Smooth muscle cell (in vitro differentiated cells): ENCODE results near the gene TTN. TPM values are rescaled to one million over a fixed set of nuclear protein-coding genes. Genes with fewer than 3 reads are reported as not detected.

Experiments
- DNase-seq: peaks from one replicate; lab custom pipeline; 2025; ENCODE audit not compliant: unreplicated experiment; lab: John Stamatoyannopoulos, UW
- H2AFZ ChIP-seq: fragments of 200-600 bp; sonication (generic); 2 replicates; pipeline ENCODE4 v1.6.0; 2016; ENCODE audit warnings: antibody characterized with exemption, low read depth, mild to moderate bottlenecking
- H3F3A ChIP-seq: fragments of 200-600 bp; sonication (generic); 2 replicates; pipeline ENCODE4 v1.6.0; 2017; ENCODE audit warnings: antibody characterized with exemption, low read depth
- H3K27ac ChIP-seq: fragments of 200-600 bp; sonication (generic); 2 replicates; pipeline ENCODE4 v1.5.1; 2016; ENCODE audit warnings: low read depth, mild to moderate bottlenecking
- H3K27me3 ChIP-seq: fragments of 200-600 bp; sonication (generic); 2 replicates; pipeline ENCODE4 v1.6.1; 2016; ENCODE audit warnings: low read depth, mild to moderate bottlenecking
- H3K36me3 ChIP-seq: fragments of 200-600 bp; sonication (generic); 2 replicates; pipeline ENCODE4 v1.5.1; 2016; ENCODE audit warnings: low read depth
- H3K4me1 ChIP-seq: fragments of 200-600 bp; sonication (generic); 2 replicates; pipeline ENCODE4 v1.5.1; 2016; ENCODE audit warnings: low read depth
- H3K4me2 ChIP-seq: fragments of 200-600 bp; sonication (generic); 2 replicates; pipeline ENCODE4 v1.6.0; 2016; ENCODE audit warnings: mild to moderate bottlenecking
- H3K4me3 ChIP-seq: fragments of 200-600 bp; sonication (generic); 2 replicates; pipeline ENCODE4 v1.5.1; 2016; ENCODE audit warnings: mild to moderate bottlenecking
- H3K79me2 ChIP-seq: fragments of 200-600 bp; sonication (generic); 2 replicates; pipeline ENCODE4 v1.6.0; 2016; ENCODE audit warnings: low read depth, mild to moderate bottlenecking
- H3K9ac ChIP-seq: fragments of 200-600 bp; sonication (generic); 2 replicates; pipeline ENCODE4 v1.6.0; 2016; ENCODE audit warnings: low read depth
- H3K9me3 ChIP-seq: fragments of 200-600 bp; sonication (generic); replicated peaks from 2 replicates; pipeline ENCODE4 v1.5.1; 2016; ENCODE audit warnings: low read depth
- H4K20me1 ChIP-seq: fragments of 200-600 bp; sonication (generic); 2 replicates; pipeline ENCODE4 v1.6.0; 2016; ENCODE audit warnings: low read depth
- WGBS: methylation state at CpG from one replicate; pipeline ENCODE4 v1.1.7; 2016; ENCODE audit warnings: low lambda C conversion rate; 5-methylcytosine and 5-hydroxymethylcytosine counted together
- polyA plus RNA-seq: library from polyadenylated mRNA; unstranded; fragments of >200 nt; fragmentation: Nextera tagmentation; extraction: Ambion mirVana; gene quantifications from 2 replicates; pipeline ENCODE4 v1.2.1, GENCODE V29; 2016
- total RNA-seq: library from RNA; depleted of rRNA; stranded (reverse); fragments of >200 nt; gene quantifications from 2 replicates; pipeline ENCODE4 v1.2.3, GENCODE V29; 2014
- TF ChIP-seq, protein P1 (sequence below): fragments of 200-600 bp; sonication (generic); IDR thresholded peaks from 2 replicates; pipeline ENCODE4 v1.5.1; 2017; ENCODE audit warnings: borderline replicate concordance, mild to moderate bottlenecking, antibody characterized with exemption; ENCODE audit not compliant: insufficient read depth, poor library complexity, severe bottlenecking

TTN gene
- total and polyA plus RNA-seq, 2 experiments from 2014 or later: 0.25 TPM; not detected in 1

DNA sequence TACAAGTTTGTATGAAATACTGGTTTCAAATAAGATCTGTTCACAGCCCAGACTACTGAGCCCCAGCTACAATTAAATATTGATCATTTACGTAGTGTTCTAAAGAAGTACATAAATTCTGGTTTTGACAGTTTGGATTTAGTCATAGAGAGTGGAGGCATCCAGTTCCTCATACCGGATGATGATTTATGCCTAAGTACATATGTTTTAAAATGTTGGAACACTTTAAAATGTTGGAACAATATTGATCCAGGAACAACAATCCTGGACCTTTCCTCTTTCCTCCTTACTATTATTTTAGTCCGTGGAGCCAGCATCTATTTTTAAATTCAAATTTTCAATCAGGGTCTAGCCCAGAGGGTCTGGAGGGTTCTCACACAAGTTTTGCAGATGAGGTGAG, 22.8 kb upstream of the TTN start:
- Histone ChIP-seq H3K4me2 (no peak overlapping the region), H3K9ac (no peak overlapping the region), H3K4me1 (no peaks in the 10 kb centered on the region), H3K9me3 (no peaks in the 10 kb centered on the region), H3F3A (no peaks in the 10 kb centered on the region), H3K27ac (no peak overlapping the region), H3K79me2 (no peaks in the 10 kb centered on the region), H3K27me3 (no peaks in the 10 kb centered on the region), H4K20me1 (no peaks in the 10 kb centered on the region), H3K4me3 (no peak overlapping the region), H2AFZ (no peak overlapping the region), H3K36me3 (no peaks in the 10 kb centered on the region)
- 91% methylated on average over 3 of the region's 3 CpGs for WGBS
- TF ChIP-seq, protein P1, sequence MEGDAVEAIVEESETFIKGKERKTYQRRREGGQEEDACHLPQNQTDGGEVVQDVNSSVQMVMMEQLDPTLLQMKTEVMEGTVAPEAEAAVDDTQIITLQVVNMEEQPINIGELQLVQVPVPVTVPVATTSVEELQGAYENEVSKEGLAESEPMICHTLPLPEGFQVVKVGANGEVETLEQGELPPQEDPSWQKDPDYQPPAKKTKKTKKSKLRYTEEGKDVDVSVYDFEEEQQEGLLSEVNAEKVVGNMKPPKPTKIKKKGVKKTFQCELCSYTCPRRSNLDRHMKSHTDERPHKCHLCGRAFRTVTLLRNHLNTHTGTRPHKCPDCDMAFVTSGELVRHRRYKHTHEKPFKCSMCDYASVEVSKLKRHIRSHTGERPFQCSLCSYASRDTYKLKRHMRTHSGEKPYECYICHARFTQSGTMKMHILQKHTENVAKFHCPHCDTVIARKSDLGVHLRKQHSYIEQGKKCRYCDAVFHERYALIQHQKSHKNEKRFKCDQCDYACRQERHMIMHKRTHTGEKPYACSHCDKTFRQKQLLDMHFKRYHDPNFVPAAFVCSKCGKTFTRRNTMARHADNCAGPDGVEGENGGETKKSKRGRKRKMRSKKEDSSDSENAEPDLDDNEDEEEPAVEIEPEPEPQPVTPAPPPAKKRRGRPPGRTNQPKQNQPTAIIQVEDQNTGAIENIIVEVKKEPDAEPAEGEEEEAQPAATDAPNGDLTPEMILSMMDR: no peak
- no peak for DNase-seq

DNA sequence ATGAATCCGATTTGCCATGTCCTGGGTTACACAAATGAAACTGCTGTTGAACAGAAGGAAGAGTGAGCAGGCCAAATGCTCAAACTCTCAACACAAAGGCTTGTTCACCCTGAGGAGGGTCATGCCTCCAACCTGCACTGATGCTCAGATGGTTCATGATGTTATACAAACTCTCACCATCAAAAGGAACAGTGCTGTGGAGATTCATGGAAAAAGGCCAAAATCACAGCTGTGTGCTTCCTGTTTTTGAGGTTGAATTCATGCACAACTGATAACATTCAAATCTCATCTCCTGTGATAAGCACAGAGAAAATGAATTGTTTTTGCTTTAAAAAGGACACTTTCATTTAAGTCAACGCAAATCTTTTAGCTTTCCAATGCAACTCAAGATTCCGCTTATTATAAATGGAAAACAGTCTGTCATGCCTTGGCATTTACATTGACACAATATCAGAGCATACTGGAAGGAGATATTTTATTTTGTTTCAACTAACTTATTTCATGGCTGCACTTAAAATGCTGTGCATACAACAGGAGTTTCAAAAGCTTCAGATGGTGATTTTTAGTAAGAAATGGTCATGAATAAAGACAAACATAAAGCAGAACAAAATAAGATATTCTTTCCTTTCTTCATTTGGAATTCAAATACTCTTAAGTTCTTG, 22.2 kb upstream of the TTN start:
- Histone ChIP-seq H2AFZ (no peak overlapping the region), H3K4me3 (no peak overlapping the region), H3K4me1 (no peaks in the 10 kb centered on the region), H3K36me3 (no peaks in the 10 kb centered on the region), H4K20me1 (no peaks in the 10 kb centered on the region), H3K79me2 (no peaks in the 10 kb centered on the region), H3K27ac (no peak overlapping the region), H3F3A (no peaks in the 10 kb centered on the region), H3K9me3 (no peaks in the 10 kb centered on the region), H3K27me3 (no peaks in the 10 kb centered on the region), H3K4me2 (no peak overlapping the region), H3K9ac (no peak overlapping the region)
- WGBS: 89% methylated on average over 3 of the region's 3 CpGs
- no peak for DNase-seq
- TF ChIP-seq, protein P1: no peak

DNA sequence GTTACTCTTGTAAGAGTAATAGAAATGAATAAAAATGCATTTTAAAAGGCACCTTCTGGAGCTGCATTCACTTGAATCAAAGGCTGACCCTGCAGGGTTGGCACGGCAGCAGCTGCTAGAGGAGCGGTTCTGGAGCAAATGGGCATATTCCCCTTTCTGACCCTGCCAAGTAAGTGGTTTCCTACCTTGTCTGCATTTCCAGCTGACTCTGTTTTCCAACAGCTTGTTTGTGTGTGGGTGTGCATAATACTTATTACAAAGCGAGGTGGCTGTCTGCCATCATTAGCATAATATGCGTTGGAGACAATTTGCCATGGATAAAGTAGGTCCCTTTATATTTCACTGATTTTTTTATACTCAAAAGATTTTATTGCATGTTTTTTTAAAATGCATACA, 21.3 kb upstream of the TTN start:
- no peaks in the 10 kb centered on the region for H4K20me1 ChIP-seq
- H3K9ac ChIP-seq: no peak overlapping the region
- no peaks in the 10 kb centered on the region for H3K27me3 ChIP-seq
- no peak for DNase-seq
- no peak overlapping the region for H3K27ac ChIP-seq
- no peak overlapping the region for H3K4me2 ChIP-seq
- H3K79me2 ChIP-seq: no peaks in the 10 kb centered on the region
- TF ChIP-seq, protein P1: no peak
- 72% methylated on average over 4 of the region's 4 CpGs for WGBS
- no peak overlapping the region for H3K4me3 ChIP-seq
- H3F3A ChIP-seq: no peaks in the 10 kb centered on the region
- H3K4me1 ChIP-seq: no peaks in the 10 kb centered on the region
- no peaks in the 10 kb centered on the region for H3K9me3 ChIP-seq
- no peaks in the 10 kb centered on the region for H3K36me3 ChIP-seq
- no peak overlapping the region for H2AFZ ChIP-seq
